Fibroblast of the conjunctiva (primary cell): ENCODE data around the gene SUSD4.

Source experiments
- DNase-seq: peaks from one replicate; pipeline ENCODE4 v3.0.0-alpha.2; 2010; ENCODE audit warnings: low read depth

Gene SUSD4

DNA sequence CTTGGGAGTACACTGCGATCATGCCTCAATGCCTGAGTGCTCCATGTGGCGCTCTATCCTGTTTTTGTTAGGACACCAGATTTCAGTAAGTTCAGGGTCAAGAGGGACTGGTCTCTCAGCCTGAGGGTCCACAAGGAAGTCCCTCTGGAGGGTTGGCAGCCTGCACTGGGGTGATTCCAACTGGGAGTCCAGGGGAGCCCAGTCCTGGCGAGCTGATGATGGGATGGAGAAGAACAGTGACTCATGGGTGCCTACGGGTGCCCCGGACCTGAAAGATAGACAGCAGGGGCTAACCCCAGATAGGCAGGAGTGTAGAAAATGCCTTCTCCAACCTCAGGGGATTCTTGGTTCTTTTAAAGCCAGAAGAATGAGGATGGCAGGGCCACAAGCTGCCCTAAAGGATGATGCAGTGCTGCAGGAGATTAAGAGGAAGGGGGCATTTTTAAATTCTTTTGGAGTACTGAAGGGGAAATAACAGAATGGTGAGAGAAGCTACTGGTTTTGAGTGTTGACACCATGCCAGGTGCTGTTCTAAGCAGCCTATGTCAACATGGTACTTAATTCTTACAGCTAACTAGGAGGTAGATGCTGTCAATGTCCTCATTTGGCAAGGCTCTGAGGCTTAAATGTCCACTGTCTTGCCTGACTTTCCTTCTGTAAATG, 152.5 kb downstream of the SUSD4 start:
- DNase-seq, result no peak

DNA sequence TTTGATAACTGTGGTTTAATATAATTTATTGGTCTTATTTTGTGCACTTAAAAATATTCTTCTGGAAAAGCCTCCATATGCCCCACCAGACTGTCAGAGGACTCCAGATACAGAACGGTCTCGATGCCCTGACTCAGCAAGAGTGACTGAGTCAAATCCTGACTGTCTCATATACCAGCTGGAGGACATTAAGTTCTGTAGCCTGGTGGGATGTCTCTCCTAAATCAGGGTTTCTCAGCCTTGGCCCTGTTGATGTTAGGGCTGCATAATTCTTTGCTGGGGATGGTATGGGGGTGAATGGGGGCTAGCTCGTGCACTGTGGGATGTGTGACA, 153.2 kb downstream of the SUSD4 start:
- DNase-seq, result no peak

DNA sequence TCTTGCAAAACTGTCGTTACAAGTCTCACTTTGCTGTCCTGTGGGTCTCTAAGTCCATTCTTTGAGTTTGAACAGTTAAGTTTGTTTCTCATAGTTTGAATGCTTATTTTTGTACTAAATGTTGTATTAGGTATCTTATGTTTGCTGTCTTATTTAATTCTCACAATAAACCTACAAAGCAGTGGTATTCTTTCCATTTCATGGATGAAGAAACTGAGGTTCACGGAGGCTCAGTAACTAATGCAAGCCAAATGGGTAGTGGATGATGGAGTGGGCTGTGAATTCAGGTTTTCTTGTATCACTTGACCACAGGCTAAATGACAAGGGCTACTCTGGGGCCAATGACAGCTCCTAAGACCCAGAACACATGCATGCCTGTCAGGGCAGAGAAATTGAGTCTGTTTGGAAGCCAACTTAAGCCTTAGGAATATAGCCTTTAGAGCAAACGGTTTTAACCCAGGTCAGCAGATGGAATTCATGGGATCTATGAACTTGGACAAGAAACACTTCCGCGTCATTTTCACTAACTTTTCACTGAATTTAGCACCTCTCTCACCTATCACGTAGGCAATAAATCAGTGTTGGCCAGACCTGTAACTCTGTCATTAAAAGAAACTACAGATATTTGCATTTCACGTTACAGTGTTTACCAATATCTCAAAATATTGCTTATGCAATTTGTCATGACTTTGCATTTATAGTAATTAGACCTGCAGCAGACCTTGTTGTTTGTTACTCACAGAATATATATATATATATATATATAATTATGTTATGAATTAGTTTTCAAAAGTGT, 153.8 kb downstream of the SUSD4 start:
- DNase-seq, result no peak

DNA sequence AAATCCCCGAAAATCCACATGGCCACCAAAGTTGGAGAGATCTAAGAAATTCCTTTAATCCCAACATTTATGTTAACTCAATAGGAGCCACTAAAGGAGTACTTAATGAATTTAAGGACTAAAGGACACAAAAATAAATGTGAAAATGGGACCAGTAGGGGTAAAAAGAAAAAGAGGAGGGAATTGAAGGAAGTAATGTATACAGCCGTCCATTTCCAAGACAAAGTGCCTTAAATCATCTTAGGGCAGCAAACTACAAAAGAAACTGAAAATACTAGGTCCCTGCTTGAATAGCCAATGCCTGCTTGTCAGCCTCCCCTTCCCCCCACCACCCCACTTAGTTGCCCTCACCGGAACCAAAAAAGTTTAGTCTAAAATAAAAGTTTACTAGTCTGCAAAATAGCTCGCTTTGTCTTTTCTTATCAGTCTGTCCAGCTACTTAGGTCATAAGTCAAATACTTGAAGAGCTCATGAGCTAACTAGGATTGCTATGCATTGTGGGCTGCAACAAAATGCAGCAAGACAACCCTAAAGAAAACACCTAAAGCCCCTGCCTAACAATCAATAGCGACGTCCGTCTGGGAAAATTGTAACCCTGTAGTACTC, 154.6 kb downstream of the SUSD4 start:
- DNase-seq, result no peak

DNA sequence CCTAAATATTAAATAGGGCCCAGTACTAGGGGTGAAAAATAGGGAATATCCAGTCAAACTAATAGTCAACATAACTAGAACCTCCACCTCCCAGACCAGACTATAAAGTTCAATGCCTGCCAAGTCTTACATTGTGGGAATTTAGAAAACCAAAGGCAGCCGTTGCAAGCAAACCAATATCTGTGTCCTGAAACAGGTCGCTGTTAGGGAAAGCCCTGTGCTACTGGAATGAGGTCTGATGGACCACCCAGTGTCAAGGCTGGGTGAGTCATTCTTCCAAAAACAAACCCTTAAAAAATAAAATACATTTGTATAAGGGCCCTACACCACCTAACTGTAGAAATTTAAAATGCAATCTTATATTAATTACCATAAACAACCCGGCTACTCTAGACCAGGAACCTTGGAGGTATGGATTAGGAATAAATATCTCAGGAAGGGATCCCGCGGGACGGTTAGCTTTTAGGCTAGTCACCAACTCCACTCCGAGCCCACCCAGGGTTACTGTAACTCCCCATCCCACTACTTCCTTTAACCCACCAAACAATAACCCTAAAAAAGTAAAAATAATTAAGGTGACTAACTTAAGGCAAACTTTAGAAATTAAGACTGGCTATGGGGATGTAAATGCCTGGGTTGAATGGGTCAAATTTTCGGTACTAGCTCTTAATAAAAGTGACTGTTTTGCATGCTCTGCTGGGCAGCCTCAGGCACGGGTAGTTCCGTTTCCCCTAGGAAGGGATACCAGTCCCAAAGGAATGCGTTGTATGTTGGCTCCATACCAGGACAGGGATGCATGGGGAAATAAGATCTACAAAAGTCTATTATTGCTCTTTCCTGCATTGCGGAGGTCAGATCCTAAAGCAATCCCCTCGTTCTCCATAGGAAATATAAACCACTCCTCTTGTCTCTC, 155.6 kb downstream of the SUSD4 start:
- DNase-seq, result no peak

DNA sequence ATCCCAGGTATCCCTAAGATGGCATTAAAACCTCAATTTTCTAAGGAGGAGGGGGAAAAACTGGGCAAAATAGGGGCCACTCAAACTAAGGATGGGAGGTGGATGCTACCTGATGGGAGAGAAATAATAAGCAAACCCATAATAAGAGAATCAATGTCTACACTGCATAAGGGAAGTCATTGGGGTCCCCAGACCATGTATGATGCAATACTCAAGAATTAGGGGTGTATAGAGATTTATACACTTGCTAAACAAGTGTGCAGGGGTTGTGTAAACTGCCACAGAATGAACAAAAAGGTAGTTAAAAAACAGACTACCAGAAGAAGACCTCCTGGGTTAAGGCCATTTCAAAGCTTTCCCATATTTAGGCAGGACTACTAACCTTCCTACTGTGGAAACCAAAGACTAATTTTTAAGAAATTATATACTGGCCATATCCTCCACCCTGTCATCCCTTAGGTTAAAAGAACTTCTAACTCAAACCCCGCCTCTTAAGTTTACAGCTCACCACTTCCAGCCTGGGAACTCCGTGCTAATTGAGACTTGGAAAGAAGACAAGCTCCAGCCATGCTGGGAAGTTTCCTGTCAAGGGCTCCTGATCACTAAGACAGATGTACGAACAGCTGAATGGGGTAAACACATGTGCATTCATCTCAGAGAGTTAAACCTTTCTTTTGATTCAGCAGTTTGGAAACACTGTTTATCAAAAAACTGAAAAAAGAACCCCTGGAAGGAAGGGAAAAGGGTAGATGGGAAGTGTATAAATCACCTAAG, 156.5 kb downstream of the SUSD4 start:
- DNase-seq, result no peak

DNA sequence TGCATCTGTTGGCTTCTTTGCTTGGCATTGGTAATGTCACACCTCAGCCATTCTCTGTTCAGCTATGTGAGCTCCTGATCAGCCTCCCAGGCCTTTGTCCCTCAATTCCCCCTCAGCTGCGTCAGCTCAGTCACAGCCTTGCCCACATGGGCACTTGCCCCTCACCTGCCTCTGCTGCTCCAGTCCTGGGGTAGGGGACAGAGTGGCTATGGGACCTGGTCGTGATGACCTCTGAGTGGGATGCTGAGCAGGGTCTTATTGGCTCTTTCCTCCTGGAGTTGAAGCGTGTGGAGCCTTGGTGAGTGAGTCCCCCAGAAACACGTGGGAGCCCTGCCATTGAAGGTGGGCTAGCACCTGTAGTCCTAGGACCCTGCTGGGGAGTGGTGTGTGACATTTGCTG, 159.6 kb downstream of the SUSD4 start:
- no peak for DNase-seq

DNA sequence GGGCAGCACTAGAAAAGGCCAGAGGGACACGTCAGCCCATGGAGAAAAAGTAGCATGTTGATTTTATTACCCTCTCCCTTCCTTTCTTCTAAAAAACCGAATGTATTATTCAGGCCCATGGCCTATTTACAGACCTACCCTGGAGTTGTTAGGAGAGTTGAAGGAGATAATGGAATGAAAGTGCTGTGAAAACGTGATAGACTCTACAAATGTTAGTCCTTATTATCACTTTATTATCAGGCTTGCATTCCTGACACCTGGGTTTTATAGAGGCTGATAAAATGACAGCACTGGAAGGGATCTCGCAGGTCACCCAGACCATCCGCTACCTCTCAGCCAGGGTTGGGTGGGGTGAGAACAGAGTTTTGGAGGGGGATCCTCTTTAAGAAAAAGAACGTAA, 160.3 kb downstream of the SUSD4 start:
- DNase-seq, result no peak

DNA sequence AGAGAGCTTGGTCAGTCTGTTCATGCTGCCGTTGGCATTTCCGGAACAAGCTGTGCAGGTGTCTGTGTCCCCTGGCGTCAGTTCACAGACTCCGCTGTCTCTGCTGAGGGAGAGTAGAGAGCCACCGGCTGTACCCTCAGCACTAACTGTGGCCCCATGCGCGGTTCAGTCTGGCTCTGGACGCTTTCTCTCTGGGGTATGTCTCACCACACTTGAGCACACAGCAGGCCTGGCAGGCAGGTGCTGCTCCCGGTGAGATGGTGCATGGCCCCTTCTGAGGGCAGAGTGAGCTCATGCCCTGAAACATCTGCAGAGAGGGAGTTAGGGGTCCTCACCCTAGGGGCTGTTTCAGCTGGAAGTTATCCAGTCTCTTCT, 161.0 kb downstream of the SUSD4 start:
- no peak for DNase-seq

DNA sequence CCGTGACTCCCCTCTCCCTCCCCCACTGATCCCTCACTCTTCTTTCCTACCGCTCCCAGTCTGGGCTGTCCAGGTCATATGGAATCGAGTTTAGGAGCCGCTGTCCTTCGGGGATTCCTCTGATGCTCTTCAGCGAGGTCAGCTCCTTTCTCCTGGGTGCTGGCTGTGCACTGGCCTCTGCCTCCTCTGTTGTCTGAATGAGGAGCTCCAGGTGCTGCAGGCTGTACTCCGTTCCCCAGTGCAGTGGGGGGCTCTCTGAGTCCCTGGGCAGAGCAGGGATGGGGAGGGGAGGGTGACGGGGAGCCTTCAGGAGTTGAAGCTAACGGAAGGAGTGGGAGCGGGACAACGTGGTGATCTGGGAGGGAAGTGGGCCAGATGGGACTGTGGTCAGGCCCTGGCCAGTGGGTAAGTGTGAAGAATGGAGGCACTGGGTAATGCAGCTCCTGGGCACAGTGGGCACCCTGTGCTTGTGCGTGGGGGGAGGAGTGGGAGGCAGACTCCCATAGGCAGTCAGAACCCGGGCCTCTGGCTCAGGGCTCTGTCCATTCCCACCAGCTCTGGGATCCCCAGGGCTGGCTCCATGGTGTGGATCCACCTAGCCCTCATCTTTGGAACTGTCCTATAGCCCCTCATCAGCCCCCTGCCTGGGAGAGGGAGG, 161.5 kb downstream of the SUSD4 start:
- DNase-seq, result no peak

DNA sequence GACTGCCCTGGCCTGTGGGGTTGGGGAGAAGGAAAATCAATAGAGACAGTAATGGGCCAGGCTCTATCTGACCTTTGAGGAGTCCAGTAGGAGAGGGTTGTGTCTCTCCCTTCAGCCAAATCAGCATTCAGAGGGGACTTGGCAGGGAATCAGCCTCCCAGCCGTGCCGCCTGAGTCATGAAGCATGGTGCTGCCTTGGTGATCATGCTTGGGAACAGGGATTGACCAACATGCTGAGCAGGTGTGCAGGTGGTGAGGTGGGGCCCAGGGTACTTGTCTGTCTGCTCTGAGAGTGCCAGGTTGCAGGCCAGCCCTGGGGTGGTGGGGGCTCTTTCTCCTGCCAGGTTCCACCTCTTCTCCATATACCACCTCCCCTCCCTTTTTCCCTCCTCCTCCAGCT, 162.0 kb downstream of the SUSD4 start:
- no peak for DNase-seq

DNA sequence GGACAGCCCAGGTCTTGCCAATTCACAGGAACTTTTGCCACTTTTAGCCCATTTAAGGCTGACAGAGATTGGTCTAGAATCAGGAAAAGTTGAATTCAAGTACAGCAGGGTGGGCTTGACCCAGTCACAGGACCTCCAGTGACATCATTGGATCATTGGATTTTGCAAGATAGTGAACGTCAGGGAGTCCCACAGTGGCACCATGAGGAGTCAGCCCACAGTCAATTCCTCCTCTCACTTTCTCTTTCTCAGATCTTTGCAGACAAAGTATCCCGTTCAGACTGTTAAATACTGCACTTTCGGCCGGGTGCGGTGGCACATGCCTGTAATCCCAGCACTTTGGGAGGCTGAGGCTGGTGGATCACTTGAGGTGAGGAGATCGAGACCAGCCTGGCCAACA, 163.1 kb downstream of the SUSD4 start:
- no peak for DNase-seq

DNA sequence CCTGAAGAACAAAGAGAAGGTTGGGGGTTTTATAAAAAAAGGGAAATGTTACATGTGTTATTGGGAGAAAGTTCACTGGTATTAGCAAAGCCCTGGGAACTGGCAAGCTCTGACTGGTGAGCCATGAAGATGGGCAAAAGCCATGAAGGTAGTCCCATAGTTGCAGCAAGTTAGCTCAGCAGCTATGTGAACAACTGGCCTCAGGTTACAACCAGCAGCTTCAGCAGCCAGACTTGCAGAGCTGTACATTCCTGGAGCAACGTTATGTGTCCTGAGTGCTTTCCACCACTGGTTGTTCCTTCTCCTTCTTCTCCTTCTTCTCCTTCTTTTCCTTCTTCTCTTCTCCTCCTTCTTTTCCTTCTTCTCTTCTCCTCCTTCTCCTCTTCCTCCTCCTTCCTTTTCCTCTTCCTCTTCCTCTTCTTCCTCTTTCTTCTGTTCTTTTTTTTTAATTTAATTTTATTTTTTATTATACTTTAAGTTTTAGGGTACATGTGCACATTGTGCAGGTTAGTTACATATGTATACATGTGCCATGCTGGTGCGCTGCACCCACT, 164.8 kb downstream of the SUSD4 start:
- no peak for DNase-seq

DNA sequence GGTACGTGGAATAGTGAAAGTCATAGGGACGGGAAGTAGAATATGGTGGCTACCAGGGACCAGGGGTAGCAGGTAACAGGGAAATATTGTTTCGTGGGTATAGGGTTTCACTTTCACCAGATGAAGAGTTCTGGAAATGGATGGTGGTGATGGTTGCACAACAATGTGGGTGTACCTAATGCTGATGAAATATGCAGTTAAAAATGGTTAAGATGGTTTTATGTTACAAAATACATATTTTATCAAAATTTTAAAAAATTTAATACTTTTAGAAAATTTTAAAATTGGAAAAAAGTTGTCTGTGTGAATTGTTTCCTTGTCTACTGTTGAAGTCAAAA, 165.4 kb downstream of the SUSD4 start:
- no peak for DNase-seq

DNA sequence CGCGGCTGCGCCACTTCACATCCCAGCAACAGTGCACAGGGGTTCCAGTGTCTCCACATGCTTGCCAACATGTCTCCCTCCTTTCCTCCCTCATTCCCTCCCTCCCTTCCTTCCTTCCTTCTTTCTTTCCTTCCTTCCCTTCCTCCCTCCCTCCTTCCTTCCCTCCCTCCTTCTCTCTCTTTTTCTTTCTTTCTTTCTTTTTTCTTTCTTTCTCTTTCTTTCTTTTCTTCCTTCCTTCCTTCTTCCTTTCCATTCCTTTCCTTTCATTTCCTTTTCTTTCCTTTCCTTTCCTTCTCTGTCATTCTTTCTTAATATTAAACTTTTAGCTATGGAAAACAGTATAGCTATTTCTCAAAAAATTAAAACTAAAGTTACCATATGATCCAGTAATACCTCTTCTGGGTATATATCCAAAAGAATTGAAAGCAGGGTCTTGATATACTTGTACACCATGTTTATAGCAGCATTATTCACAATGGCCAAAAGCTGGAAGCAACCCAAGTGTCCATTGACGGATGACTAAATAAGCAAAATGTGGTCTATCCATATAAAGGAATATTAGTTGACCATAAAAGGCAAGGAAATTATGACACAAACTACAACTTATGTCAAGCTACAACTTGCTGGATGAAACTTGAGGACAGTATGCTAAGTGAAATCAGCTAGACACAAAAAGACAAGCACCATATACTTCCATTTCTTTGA, 165.9 kb downstream of the SUSD4 start:
- DNase-seq, result no peak

DNA sequence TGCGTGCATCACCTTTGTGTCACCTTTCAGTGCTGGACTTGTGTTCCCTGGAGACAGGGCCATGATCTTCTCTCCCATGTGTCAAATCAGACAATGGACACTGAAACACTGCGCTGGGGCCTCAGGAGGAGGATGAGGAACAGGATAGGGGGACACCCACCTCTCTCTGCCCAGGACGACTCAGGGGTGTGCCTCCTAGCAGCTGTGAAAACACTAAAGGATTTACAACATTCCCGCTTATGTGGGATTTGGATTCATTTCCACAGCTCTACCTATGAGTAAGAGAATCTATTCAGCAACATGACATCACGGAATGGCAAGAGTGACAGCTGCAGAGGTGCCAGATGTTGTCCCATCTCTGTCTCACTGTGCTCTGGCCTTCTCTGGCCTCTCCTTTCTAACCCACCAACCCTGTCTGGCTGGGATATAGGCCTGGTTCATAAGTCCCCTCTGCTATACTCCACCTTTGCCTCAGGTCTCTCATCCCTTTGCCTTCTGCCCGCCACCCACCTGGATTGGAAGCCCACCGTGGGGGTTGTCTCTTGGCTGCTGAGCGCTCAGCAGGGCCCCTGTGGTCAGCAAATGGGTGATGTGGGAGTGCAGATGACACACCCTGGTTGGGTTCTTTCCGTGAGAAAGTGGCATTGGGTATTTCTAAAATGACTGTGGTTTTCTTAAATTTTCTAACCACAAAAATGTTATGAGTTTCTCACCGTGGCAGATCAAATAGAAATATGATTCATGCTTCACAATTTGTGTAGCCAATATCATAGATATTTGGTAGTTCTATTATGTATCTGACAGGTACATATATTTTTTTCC, 173.9 kb downstream of the SUSD4 start:
- no peak for DNase-seq

DNA sequence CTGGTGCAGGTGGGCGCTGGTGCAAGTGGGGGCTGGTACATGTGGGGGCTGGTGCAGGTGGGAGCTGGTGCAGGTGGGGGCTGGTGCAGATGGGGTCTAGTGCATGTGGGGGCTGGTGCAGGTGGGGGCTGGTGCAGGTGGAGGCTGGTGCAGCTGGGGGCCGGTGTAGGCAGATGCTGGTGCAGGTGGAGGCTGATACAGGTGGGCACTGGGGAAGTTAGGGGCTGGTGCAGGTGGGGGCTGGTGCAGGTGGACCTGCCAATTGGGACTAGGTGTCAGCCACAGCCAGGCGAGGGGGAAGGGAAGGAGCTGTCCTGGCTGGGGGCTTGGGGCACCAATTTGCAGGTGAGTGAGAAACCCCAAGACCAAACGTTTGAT, 174.5 kb downstream of the SUSD4 start:
- no peak for DNase-seq

DNA sequence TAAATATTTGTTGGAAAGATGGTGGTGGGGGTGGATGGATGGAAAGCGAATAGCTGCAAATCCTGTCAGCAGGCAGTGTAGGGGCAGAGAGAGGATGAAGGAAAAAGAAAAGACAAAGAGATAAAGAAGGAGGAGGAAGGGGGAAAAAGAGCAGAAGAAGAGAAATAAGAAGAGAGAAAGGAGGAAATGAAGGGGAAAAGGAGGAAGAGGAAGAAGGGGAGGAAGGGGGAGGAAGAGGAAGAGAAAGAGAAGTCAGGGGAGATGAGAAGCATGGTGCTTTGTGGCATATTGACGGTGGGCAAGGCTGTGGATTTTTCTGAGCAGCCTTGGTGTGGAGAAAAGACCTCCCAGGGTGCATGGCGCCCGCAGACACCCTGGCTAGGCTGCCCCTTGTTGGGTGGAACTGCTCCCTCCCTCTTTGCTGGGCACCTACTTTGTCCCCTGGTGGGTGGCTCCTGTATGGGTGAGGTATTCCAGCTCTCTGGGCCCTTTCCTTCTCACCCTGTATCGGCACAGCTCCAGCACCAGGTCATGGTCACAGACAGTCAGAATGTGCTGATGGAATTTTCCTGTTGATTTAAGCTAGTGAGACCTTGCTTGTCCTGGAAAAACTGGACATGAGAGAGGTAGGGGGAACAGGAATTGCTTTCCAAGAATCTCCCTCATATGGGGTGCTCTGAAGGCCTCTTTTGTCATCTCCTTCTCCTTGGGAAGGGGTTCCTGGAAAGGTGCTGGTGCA, 175.2 kb downstream of the SUSD4 start:
- no peak for DNase-seq

DNA sequence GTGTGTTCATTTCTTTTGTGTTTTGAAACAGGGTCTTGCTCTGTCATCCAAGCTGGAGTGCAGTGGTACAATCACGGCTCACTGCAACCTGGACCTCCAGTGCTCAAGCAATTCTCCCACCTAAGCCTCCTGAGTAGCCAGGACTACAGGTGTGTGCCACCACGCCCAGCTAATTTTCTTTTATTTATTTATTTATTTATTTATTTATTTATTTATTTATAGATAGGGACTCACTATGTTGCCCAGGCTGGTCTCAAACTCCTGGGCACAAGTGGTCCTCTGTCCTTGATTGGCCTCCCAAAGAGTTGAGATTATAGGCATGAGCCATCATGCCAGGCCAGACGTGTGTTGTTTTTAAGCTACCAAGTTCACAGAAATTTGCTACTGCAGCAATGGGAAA, 177.2 kb downstream of the SUSD4 start:
- DNase-seq, result no peak
